ENCODE data around the gene BCAT1.

DNA sequence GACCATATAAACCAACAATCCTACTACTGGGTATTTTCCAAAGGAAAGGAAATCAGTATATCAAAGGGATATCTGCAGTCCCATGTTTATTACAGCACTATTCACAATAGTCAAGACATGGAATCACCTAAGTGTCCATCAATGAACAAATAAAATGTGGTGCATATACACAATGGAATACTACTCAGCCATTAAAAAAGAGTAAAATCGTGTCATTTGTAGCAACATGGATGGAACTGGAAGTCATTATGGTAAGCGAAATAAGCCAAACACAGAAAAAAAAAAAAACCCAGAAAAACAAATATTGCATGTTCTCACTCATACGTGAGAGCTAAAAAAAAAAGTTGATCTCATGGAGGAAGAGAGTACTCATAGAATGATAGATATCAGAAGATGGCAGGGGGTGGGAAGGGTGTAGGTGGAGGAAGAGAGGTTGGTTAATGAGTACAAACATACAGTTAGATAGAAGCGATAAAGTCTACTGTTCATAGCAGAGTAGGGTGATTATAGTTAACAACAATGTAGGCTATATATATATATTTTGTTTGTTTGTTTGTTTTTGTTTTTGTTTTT lies 49.3 kb downstream of the BCAT1 start:
- TF ChIP-seq, protein P1, sequence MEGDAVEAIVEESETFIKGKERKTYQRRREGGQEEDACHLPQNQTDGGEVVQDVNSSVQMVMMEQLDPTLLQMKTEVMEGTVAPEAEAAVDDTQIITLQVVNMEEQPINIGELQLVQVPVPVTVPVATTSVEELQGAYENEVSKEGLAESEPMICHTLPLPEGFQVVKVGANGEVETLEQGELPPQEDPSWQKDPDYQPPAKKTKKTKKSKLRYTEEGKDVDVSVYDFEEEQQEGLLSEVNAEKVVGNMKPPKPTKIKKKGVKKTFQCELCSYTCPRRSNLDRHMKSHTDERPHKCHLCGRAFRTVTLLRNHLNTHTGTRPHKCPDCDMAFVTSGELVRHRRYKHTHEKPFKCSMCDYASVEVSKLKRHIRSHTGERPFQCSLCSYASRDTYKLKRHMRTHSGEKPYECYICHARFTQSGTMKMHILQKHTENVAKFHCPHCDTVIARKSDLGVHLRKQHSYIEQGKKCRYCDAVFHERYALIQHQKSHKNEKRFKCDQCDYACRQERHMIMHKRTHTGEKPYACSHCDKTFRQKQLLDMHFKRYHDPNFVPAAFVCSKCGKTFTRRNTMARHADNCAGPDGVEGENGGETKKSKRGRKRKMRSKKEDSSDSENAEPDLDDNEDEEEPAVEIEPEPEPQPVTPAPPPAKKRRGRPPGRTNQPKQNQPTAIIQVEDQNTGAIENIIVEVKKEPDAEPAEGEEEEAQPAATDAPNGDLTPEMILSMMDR (IDR thresholded peaks at IDR 0.05) = no peak
- TF ChIP-seq POLR2AphosphoS5 (IDR thresholded peaks at IDR 0.05) = no peak
